Sigmoid colon (tissue), 4 donors: Measurements from ENCODE around the gene NIN.

Experiments
- CTCF ChIP-seq, 4 experiments: fragments of 450-650 bp in 3 of 4; fragments of 200-600 bp in 1 of 4; IDR thresholded peaks; one replicate each; pipeline ENCODE4 v1.5.1; 2016 to 2019; ENCODE audit warnings: antibody characterized with exemption in 4 of 4, mild to moderate bottlenecking in 3 of 4, moderate library complexity in 2 of 4
- EP300 ChIP-seq, 4 donors: sonication (generic); formaldehyde crosslinking; IDR thresholded peaks; one replicate each; pipeline ENCODE4 v1.6.1; 2017; ENCODE audit warnings: antibody characterized with exemption in 4 of 4
- POLR2AphosphoS5 ChIP-seq, 4 donors: sonication (generic); formaldehyde crosslinking; IDR thresholded peaks; one replicate each; pipeline ENCODE4 v1.6.1; 2017; ENCODE audit warnings: antibody characterized with exemption in 4 of 4

GRCh38 chr14:50678163-50678562 is 152.8 kb downstream of the NIN start:
- TF ChIP-seq CTCF (IDR thresholded peaks at IDR 0.05) (no peak), EP300 (IDR thresholded peaks at IDR 0.05) (no peak), POLR2AphosphoS5 (IDR thresholded peaks at IDR 0.05) (no peak)
